Measurements from ENCODE around the gene VPS13D. TPM values are rescaled to one million over a fixed set of nuclear protein-coding genes. Genes with fewer than 3 reads are reported as not detected.

Gene VPS13D
- total RNA-seq, 1 donor from 2014 or later, result 88.9 TPM

DNA sequence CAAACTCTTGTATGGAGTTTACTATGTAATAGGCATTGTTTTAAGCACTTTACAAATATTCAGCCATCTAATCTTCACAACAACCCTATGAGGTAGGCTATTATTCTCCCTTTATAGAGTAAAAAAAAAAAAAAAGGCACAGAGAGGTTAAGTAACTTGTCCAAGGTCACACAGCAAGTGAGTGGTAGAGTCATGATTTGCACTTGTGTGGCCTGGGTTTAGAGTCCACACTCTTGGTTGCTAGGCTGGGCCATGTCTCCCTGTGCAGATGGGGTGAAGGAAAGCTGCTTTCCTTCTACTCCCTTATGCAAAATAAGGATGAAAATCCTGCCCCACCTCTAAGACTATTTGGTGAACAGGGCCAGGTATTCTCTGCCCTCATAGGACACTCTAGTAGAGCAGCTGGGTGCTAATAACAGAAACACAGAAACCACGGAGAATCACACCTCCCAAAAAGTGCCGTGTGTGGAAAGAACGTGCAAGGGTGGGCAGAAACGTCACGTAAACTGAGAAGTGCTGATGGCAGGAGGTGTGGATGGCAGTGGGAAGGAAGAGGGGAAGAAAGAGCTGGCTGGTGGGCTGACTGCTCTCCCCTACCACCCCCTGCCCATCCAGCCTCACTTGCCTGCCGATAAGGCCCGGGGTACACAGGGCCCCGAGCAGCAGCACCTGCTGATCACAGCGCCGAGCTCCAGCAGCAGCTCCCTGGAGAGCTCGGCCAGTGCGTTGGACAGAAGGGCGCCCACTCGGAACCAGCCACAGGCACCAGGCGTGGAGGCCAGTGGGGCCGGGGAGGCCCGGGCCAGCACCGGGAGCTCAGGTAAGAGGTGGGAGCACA is 28.3 kb upstream of the VPS13D start:
- Histone ChIP-seq H3K4me1 (peaks cover 6% of the 10 kb centered on the region), H3K27ac (no peak overlapping the region), H3K9me3 (no peaks in the 10 kb centered on the region), H3K27me3 (no peaks in the 10 kb centered on the region), H3K4me3 (no peak overlapping the region), H3K36me3 (peaks cover 0 to 17% of the 10 kb centered on the region in 2 donors)
- TF ChIP-seq CTCF (IDR thresholded peaks at IDR 0.05) (no peak), POLR2A (IDR thresholded peaks at IDR 0.05) (no peak), POLR2AphosphoS5 (IDR thresholded peaks at IDR 0.05; ENCODE audit: insufficient read depth in 1 of 2, low read depth in 1 of 2) (no peak)
- intact Hi-C loops (cut with DNase I), result no loop called here
- no peak for DNase-seq (ENCODE audit: extremely low spot score in 2 of 2)

GRCh38 chr1:12202190-12202497 is 27.7 kb upstream of the VPS13D start:
- Histone ChIP-seq H3K27ac (no peak overlapping the region), H3K36me3 (peaks cover 0 to 21% of the 10 kb centered on the region in 2 donors), H3K27me3 (no peaks in the 10 kb centered on the region), H3K4me3 (no peak overlapping the region), H3K9me3 (no peaks in the 10 kb centered on the region), H3K4me1 (peaks cover 6% of the 10 kb centered on the region)
- TF ChIP-seq CTCF (IDR thresholded peaks at IDR 0.05) (no peak), POLR2A (IDR thresholded peaks at IDR 0.05) (no peak), POLR2AphosphoS5 (IDR thresholded peaks at IDR 0.05; ENCODE audit: insufficient read depth in 1 of 2, low read depth in 1 of 2) (no peak)
- DNase-seq (ENCODE audit: extremely low spot score in 2 of 2), result no peak
- intact Hi-C loops (cut with DNase I), result no loop called here

DNA sequence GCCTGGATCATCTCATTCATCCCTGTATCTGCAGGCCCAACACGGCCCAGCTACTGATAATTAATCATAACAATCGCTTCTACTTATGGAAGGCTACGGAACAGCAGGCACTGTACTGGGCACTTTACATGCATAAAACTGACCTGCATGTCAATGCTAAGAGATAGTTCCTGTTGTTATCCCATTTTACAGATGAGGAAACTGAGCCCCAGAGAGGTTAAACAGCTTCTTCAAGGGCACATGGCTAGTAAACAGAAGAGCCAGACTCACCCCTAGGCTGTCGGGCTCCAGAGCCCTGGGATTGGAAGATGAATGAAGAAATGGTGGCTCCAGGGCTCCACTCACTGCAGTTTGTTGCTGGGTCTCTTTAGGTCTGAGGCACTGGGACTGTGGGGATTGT is 27.3 kb upstream of the VPS13D start:
- no peak overlapping the region for H3K4me3 ChIP-seq
- TF ChIP-seq POLR2AphosphoS5 (IDR thresholded peaks at IDR 0.05; ENCODE audit: insufficient read depth in 1 of 2, low read depth in 1 of 2) (no peak), CTCF (IDR thresholded peaks at IDR 0.05) (no peak), POLR2A (IDR thresholded peaks at IDR 0.05) (no peak)
- no peak overlapping the region for H3K27ac ChIP-seq
- no peaks in the 10 kb centered on the region for H3K9me3 ChIP-seq
- peaks cover 0 to 22% of the 10 kb centered on the region in 2 donors for H3K36me3 ChIP-seq
- DNase-seq (ENCODE audit: extremely low spot score in 2 of 2), result no peak
- intact Hi-C loops (cut with DNase I), result no loop called here
- H3K4me1 ChIP-seq, result peaks cover 6% of the 10 kb centered on the region
- H3K27me3 ChIP-seq, result no peaks in the 10 kb centered on the region

DNA sequence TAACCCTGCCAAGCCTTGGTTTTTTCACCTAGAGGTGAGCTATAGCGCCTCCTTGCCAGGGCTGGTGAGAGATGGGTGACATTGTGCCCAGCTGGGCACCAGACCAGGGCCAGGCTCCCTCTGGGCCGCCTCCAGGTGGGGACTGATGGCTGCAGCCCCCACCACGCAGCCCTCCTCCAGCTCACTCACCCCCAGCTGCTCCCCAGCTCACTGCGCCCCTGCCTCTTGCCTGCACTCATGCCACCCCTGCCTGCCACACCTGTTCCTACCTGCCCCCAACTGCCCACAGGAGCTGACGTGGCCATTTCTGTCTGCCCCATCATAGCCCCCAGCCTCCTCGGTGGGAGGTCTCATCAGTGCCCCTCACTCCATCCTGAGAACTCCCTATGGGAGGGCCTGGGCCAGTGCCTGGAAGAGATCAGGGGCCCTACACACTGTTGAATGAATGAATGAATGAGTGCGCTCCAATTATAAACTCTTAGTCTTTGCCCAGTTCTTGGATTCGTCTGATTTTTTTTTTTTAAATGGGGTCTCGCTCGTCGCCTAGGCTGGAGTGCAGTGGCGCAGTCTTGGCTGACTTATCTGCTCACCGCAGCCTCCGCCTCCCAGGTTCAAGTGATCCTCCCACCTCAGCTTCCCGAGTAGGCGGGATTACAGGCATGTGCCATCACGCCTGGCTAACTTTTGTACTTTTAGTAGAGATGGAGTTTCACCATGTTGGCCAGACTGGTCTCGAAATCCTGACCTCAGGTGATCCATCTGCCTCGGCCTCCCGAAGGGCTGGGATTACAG is 26.4 kb upstream of the VPS13D start:
- peaks cover 0 to 22% of the 10 kb centered on the region in 2 donors for H3K36me3 ChIP-seq
- no peaks in the 10 kb centered on the region for H3K27me3 ChIP-seq
- no peak for TF ChIP-seq POLR2AphosphoS5 (IDR thresholded peaks at IDR 0.05; ENCODE audit: insufficient read depth in 1 of 2, low read depth in 1 of 2)
- H3K4me3 ChIP-seq, result no peak overlapping the region
- peaks cover 6% of the 10 kb centered on the region for H3K4me1 ChIP-seq
- no peaks in the 10 kb centered on the region for H3K9me3 ChIP-seq
- no peak for DNase-seq (ENCODE audit: extremely low spot score in 2 of 2)
- H3K27ac ChIP-seq, result no peak overlapping the region
- intact Hi-C loops (cut with DNase I), result no loop called here

GRCh38 chr1:12204140-12204539 is 25.7 kb upstream of the VPS13D start:
- Histone ChIP-seq H3K4me3 (no peak overlapping the region), H3K36me3 (peaks cover 0 to 22% of the 10 kb centered on the region in 2 donors), H3K27ac (peak overlapping the region; percentile 63), H3K9me3 (no peaks in the 10 kb centered on the region), H3K27me3 (no peaks in the 10 kb centered on the region), H3K4me1 (peaks cover 14% of the 10 kb centered on the region)
- no peak for DNase-seq (ENCODE audit: extremely low spot score in 2 of 2)
- TF ChIP-seq POLR2A (IDR thresholded peaks at IDR 0.05) (no peak), POLR2AphosphoS5 (IDR thresholded peaks at IDR 0.05; ENCODE audit: insufficient read depth in 1 of 2, low read depth in 1 of 2) (no peak), CTCF (IDR thresholded peaks at IDR 0.05) (no peak)
- intact Hi-C loops (cut with DNase I), result no loop called here

All from vagina (tissue), 2 donors.